ENCODE measurements around the gene UBALD2.

The UBALD2 gene

DNA sequence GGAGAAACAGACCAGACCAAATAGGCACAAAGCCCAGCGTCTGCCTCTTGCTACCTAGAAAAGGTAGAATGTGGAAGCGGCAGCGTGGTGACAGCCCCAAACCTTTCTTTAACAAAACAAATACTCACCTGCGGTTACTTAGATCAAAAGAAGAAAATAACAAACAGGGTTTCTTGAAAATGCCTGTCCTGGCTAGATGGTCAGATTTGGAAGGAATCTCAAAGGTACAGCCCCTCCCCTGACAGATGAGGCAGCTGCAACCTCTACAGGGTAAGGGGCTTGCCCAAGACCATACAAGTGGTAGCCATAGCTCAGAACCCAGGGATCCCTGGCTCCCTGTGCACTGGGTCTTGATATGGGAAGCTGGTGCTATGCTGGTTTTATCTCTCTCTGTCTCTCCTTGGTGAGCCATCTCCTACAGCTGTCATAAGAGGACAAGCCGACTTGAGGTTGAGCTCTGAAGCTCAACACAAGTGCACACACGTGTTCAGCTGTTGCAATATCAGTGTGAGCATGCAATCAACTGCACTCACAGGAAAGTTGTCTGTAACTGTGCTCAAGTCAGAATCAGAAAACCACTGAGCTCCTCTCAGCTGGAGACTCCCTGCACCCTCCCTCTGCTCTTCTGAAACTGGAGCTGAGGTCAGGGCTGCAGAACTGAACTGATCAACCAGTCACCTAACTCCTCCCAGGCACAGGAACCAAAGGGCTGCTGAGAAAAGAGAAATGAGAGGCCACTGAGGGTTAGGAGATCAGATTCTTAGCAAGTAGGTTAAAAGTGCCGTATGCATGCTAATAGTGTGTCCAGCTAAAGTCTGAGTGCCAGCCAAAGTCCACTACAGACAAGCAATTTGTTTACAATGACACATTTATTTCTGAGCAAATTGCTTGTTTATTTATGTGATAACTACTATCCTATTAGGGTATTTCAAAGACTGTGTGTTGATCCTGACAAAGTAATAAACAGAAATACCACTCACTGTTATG lies 18.8 kb upstream of the UBALD2 start:
- H3K27ac ChIP-seq (replicated peaks): peak overlapping the region; percentile 56
- peaks cover under 1% of the 10 kb centered on the region for H3K27me3 ChIP-seq (ENCODE audit: insufficient read depth, poor library complexity, severe bottlenecking)
- TF ChIP-seq GABPA (IDR thresholded peaks at IDR 0.05; ENCODE audit: low read depth) (no peak), POLR2AphosphoS5 (IDR thresholded peaks at IDR 0.05; ENCODE audit: low read depth) (peak; percentile 88)
- no peak overlapping the region for H3K4me3 ChIP-seq (replicated peaks; ENCODE audit: insufficient read depth, low read length)
- peak; percentile 94 to 97 for DNase-seq (ENCODE audit: low read depth in 1 of 2, low spot score in 1 of 2)

DNA sequence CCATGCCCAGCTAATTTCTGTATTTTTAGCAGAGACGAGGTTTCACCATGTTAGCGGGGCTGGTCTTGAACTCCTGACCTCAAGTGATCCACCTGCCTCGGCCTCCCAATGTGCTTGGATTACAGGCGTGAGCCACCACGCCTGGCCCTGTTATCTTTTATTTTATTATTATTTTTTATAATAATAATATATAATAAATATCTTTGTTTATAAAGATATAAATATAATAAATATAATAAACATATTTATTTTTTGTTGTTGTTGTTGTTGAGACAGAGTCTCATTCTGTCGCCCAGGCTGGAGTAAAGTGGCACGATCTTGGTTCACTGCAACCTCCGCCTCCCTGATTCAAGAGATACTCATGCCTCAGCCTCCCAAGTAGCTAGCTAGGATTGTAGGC lies 17.8 kb upstream of the UBALD2 start:
- no peak for DNase-seq (ENCODE audit: low read depth in 1 of 2, low spot score in 1 of 2)
- Histone ChIP-seq H3K27ac (replicated peaks) (peak overlapping the region; percentile 56), H3K27me3 (ENCODE audit: insufficient read depth, poor library complexity, severe bottlenecking) (no peaks in the 10 kb centered on the region), H3K4me3 (replicated peaks; ENCODE audit: insufficient read depth, low read length) (no peak overlapping the region)
- TF ChIP-seq, protein P1, sequence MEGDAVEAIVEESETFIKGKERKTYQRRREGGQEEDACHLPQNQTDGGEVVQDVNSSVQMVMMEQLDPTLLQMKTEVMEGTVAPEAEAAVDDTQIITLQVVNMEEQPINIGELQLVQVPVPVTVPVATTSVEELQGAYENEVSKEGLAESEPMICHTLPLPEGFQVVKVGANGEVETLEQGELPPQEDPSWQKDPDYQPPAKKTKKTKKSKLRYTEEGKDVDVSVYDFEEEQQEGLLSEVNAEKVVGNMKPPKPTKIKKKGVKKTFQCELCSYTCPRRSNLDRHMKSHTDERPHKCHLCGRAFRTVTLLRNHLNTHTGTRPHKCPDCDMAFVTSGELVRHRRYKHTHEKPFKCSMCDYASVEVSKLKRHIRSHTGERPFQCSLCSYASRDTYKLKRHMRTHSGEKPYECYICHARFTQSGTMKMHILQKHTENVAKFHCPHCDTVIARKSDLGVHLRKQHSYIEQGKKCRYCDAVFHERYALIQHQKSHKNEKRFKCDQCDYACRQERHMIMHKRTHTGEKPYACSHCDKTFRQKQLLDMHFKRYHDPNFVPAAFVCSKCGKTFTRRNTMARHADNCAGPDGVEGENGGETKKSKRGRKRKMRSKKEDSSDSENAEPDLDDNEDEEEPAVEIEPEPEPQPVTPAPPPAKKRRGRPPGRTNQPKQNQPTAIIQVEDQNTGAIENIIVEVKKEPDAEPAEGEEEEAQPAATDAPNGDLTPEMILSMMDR (IDR thresholded peaks at IDR 0.05; ENCODE audit: insufficient read depth, low read length): no peak
- TF ChIP-seq GABPA (IDR thresholded peaks at IDR 0.05; ENCODE audit: low read depth): no peak
- no peak for TF ChIP-seq POLR2AphosphoS5 (IDR thresholded peaks at IDR 0.05; ENCODE audit: low read depth)
- TF ChIP-seq, protein P2, sequence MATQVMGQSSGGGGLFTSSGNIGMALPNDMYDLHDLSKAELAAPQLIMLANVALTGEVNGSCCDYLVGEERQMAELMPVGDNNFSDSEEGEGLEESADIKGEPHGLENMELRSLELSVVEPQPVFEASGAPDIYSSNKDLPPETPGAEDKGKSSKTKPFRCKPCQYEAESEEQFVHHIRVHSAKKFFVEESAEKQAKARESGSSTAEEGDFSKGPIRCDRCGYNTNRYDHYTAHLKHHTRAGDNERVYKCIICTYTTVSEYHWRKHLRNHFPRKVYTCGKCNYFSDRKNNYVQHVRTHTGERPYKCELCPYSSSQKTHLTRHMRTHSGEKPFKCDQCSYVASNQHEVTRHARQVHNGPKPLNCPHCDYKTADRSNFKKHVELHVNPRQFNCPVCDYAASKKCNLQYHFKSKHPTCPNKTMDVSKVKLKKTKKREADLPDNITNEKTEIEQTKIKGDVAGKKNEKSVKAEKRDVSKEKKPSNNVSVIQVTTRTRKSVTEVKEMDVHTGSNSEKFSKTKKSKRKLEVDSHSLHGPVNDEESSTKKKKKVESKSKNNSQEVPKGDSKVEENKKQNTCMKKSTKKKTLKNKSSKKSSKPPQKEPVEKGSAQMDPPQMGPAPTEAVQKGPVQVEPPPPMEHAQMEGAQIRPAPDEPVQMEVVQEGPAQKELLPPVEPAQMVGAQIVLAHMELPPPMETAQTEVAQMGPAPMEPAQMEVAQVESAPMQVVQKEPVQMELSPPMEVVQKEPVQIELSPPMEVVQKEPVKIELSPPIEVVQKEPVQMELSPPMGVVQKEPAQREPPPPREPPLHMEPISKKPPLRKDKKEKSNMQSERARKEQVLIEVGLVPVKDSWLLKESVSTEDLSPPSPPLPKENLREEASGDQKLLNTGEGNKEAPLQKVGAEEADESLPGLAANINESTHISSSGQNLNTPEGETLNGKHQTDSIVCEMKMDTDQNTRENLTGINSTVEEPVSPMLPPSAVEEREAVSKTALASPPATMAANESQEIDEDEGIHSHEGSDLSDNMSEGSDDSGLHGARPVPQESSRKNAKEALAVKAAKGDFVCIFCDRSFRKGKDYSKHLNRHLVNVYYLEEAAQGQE (IDR thresholded peaks at IDR 0.05; ENCODE audit: insufficient replicate concordance, low read depth): no peak
- no peak for TF ChIP-seq SPI1 (IDR thresholded peaks at IDR 0.05; ENCODE audit: borderline replicate concordance, low read depth)

DNA sequence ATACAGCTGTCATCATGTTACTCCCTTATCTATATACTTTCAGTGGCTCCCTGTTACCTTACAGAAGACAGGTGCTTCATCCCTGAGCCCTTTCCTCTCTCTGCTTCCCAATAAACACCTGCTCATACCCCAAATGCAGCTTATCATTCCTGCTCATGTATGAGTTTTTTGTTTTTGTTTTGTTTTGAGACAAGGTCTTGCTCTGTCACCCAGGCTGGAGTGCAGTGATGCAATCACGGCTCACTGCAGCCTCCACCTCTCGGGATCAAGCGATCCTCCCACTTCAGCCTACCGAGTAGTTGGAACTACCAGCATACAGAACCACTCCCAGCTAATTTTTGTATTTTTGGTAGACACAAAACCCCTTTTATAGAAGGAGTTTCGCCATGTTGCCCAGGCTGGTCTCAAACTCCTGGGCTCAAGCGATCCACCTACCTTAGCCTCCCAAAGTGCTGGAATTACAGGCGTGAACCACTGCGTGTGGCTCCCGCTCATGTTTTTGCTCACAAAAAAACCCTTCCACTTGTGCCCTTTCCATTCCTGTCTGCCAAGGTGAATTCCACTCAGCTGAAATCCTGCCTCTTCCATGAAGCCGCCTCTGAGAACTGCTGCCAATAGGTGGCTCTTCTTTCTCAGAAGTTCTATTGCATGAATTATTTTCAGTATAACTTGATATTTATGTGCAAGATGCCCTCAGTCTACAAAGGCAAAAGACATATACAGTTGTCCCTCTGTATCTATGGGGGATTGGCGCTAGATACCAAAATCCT lies 16.9 kb upstream of the UBALD2 start:
- Histone ChIP-seq H3K27me3 (ENCODE audit: insufficient read depth, poor library complexity, severe bottlenecking) (no peaks in the 10 kb centered on the region), H3K27ac (replicated peaks) (no peak overlapping the region; the same call in 1 of the 2 replicates), H3K4me3 (replicated peaks; ENCODE audit: insufficient read depth, low read length) (no peak overlapping the region)
- no peak for DNase-seq (ENCODE audit: low read depth in 1 of 2, low spot score in 1 of 2)
- TF ChIP-seq GABPA (IDR thresholded peaks at IDR 0.05; ENCODE audit: low read depth): no peak
- no peak for TF ChIP-seq POLR2AphosphoS5 (IDR thresholded peaks at IDR 0.05; ENCODE audit: low read depth)
- TF ChIP-seq, protein P2 (IDR thresholded peaks at IDR 0.05; ENCODE audit: insufficient replicate concordance, low read depth): no peak
- TF ChIP-seq, protein P1 (IDR thresholded peaks at IDR 0.05; ENCODE audit: insufficient read depth, low read length): no peak

DNA sequence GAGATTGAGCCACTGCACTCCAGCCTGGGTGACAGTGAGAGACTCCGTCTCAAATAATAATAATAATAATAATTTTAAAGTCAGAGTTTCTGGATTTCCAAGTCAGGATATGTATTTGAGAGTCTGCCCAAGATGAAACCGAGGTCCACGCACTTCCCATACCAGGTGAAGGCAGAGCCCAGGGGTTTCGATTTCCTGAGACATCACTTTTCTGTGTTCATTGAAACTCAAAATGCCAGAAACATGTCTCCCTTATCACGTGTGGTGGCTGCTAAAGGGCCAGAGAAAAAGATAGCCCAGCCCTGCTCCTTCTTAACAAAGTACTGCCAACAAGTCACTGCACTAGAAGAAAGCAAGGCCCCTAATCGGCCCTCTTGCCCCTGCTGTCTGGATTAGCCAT lies 15.0 kb upstream of the UBALD2 start:
- no peak overlapping the region for H3K4me3 ChIP-seq (replicated peaks; ENCODE audit: insufficient read depth, low read length)
- H3K27ac ChIP-seq (replicated peaks): no peak overlapping the region; the same call in 1 of the 2 replicates
- no peak for DNase-seq (ENCODE audit: low read depth in 1 of 2, low spot score in 1 of 2)
- TF ChIP-seq POLR2AphosphoS5 (IDR thresholded peaks at IDR 0.05; ENCODE audit: low read depth): no peak
- TF ChIP-seq GABPA (IDR thresholded peaks at IDR 0.05; ENCODE audit: low read depth): no peak
- TF ChIP-seq SPI1 (IDR thresholded peaks at IDR 0.05; ENCODE audit: borderline replicate concordance, low read depth): no peak
- TF ChIP-seq, protein P1 (IDR thresholded peaks at IDR 0.05; ENCODE audit: insufficient read depth, low read length): no peak
- TF ChIP-seq, protein P2 (IDR thresholded peaks at IDR 0.05; ENCODE audit: insufficient replicate concordance, low read depth): no peak
- no peaks in the 10 kb centered on the region for H3K27me3 ChIP-seq (ENCODE audit: insufficient read depth, poor library complexity, severe bottlenecking)
